GM10266 (cell line): ENCODE measurements around the gene MFAP3L.

ENCODE experiments used
- DNase-seq: peaks from one replicate; pipeline ENCODE4 v3.0.0; 2012; ENCODE audit errors: extremely low spot score
- CTCF ChIP-seq: IDR thresholded peaks from 2 replicates; pipeline ENCODE4 v1.5.1; 2012; ENCODE audit warnings: mild to moderate bottlenecking, low read depth; ENCODE audit not compliant: control insufficient read depth, insufficient read depth; ENCODE audit errors: missing control alignments

Gene MFAP3L

DNA sequence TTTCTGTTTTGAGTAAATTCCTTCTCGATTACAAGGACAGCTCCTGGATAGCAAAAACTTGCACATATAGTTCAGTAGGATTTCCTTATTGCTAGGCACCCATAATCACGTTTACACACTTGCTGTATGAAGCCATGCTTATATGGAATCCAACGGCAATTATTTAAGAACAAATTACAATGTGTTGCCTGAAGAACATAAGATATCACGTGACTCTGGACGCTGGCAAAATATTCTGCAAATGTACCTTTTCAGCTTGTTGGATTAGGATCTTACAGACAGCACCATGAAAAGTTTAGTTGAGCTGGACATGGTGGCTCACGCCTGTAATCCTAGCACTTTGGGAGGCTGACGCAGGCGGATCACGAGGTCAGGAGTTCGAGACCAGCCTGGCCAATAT lies 17.4 kb downstream of the MFAP3L start:
- TF ChIP-seq CTCF, result no peak
- DNase-seq, result no peak

DNA sequence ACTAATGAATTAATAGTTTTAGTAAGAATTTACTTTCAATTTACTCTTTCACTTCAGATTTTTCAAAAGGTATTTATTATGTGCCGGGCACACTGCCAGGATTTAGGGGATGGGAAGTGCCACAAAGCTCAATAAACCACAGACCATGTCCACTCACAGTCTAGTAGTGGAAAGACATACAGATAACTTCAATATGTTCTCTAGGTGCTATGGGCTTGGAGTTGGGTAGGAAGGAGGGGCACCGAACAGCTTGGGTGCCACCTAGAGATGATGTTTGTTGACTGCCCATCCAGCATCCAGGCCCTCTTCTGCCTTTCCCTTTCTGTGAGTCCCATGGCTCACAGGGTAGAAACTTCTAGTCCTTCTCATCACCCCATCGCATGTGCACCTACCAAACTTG lies 17.8 kb downstream of the MFAP3L start:
- TF ChIP-seq CTCF, result no peak
- no peak for DNase-seq

- no peak for TF ChIP-seq CTCF
- no peak for DNase-seq
Measured at GRCh38 chr4:170007113-170007512, 19.1 kb downstream of the MFAP3L start.

DNA sequence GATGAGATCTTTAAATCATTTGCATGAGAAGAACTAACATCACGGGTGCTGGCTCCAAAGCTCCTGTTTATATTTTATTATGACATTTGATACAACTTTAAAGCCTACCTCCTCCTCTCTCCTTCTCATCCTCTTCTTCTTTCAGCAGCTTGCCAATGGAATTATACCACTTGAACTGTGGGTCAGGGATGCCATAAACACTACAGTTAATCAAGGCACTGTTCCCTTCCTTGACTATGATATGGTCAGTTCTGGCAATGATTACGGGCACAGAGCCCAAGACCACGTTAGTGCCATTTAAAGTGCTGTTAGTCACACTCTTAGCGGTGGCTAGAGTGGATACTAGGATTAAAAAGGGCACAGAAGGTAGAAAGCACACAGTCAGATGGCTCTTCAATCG lies 20.7 kb downstream of the MFAP3L start:
- TF ChIP-seq CTCF, result no peak
- no peak for DNase-seq

- DNase-seq, result no peak
- TF ChIP-seq CTCF, result no peak
Measured at GRCh38 chr4:170004651-170005295, 21.4 kb downstream of the MFAP3L start.

GRCh38 chr4:170003071-170004070 lies 22.8 kb downstream of the MFAP3L start:
- TF ChIP-seq CTCF, result no peak
- DNase-seq, result no peak
